Small intestine (tissue), 7 donors: Measurements from ENCODE around the gene MTA3. TPM values are rescaled to one million over a fixed set of nuclear protein-coding genes. Genes with fewer than 3 reads are reported as not detected.
"Not testable (repeated sequence)": the region's sequence is repeated elsewhere in the genome, so short reads cannot be mapped to it uniquely, and the experiment has no call there.

Experiments
- DNase-seq, 2 donors: peaks; one replicate each; pipeline versions ENCODE4 v3.0.0 to v3.0.0-alpha.2; 2013
- FAIRE-seq: peaks from 2 replicates; lab custom pipeline; 2012; peaks lifted over from hg19 to GRCh38; lab: Jason Lieb, UNC
- H3K27ac ChIP-seq, 3 donors: one replicate each; pipeline ENCODE4 v1.5.1; 2013; ENCODE audit warnings: low read length in 2 of 3, mild to moderate bottlenecking in 2 of 3, control low read depth in 1 of 3, inconsistent platforms in 1 of 3, low read depth in 1 of 3, moderate library complexity in 1 of 3
- H3K27me3 ChIP-seq, 3 donors: one replicate each; pipeline ENCODE4 v1.6.1; 2013; ENCODE audit warnings: low read length in 3 of 3, inconsistent platforms in 1 of 3; ENCODE audit not compliant: control insufficient read depth in 3 of 3, insufficient read depth in 3 of 3
- H3K36me3 ChIP-seq, 3 donors: one replicate each; pipeline ENCODE4 v1.6.1; 2013; ENCODE audit warnings: low read length in 3 of 3, inconsistent platforms in 1 of 3, low read depth in 1 of 3, mild to moderate bottlenecking in 1 of 3, moderate library complexity in 1 of 3; ENCODE audit not compliant: control insufficient read depth in 3 of 3, insufficient read depth in 2 of 3
- H3K4me1 ChIP-seq, 3 donors: one replicate each; pipeline ENCODE4 v1.6.1; 2013; ENCODE audit warnings: low read length in 2 of 3, inconsistent platforms in 1 of 3, low read depth in 1 of 3, mild to moderate bottlenecking in 1 of 3, moderate library complexity in 1 of 3; ENCODE audit not compliant: control insufficient read depth in 3 of 3, insufficient read depth in 2 of 3
- H3K4me3 ChIP-seq, 3 donors: one replicate each; pipeline ENCODE4 v1.5.1; 2013; ENCODE audit warnings: low read length in 3 of 3, control low read depth in 1 of 3, inconsistent platforms in 1 of 3, low read depth in 1 of 3, mild to moderate bottlenecking in 1 of 3, moderate library complexity in 1 of 3
- H3K9me3 ChIP-seq, 2 donors: one replicate each; pipeline ENCODE4 v1.6.1; 2013; ENCODE audit warnings: low read depth in 1 of 2, low read length in 1 of 2; ENCODE audit not compliant: control insufficient read depth in 2 of 2, insufficient read depth in 1 of 2
- WGBS, 3 donors: extraction: QIAGEN DNeasy Blood & Tissue Kit; methylation state at CpG; one replicate each; pipeline ENCODE4 v1.1.7; 2013; 5-methylcytosine and 5-hydroxymethylcytosine counted together
- polyA plus RNA-seq, 4 donors: library from polyadenylated mRNA; stranded (reverse) in 3 of 4; unstranded in 1 of 4; fragments of 200-250 nt in 3 of 4; fragments of 120-200 nt in 1 of 4; gene quantifications; one replicate each; pipeline versions ENCODE4 v1.2.1 to v1.2.3, GENCODE V29; 2013
- donor health status: healthy with polysubstance abuse.
- donor health status: control.
- donor health status: control.
- donor health status: Bipolar disorder and iron deficiency.
- donor health status: healthy.

Gene MTA3
- polyA plus RNA-seq, 4 donors, result 16.6 to 41.1 (median 27.3) TPM

GRCh38 chr2:42621626-42622025 lies 53.2 kb downstream of the MTA3 start:
- not testable (repeated sequence) for H3K27ac ChIP-seq, H3K27me3 ChIP-seq, DNase-seq, FAIRE-seq, H3K4me3 ChIP-seq, H3K4me1 ChIP-seq, H3K9me3 ChIP-seq
- H3K36me3 ChIP-seq, result peaks cover 0 to 20% (median 7%) of the 10 kb centered on the region in 3 donors
- WGBS, 3 donors, result 94 to 100% (median 97%) methylated on average over 9 to 21 of the region's 26 CpGs

GRCh38 chr2:42622943-42623676 lies 54.7 kb downstream of the MTA3 start:
- WGBS, 3 donors, result 75 to 90% (median 88%) methylated on average over 5 of the region's 5 CpGs
- no peak for FAIRE-seq
- H3K4me1 ChIP-seq, result no peaks in the 10 kb centered on the region
- no peak for DNase-seq
- H3K36me3 ChIP-seq, result peaks cover 0 to 17% (median 5%) of the 10 kb centered on the region in 3 donors
- H3K4me3 ChIP-seq, result no peak overlapping the region
- H3K9me3 ChIP-seq, result peaks cover 0 to 5% of the 10 kb centered on the region in 2 donors
- no peak overlapping the region for H3K27ac ChIP-seq
- no peaks in the 10 kb centered on the region for H3K27me3 ChIP-seq

- no peak overlapping the region for H3K4me3 ChIP-seq
- no peaks in the 10 kb centered on the region for H3K4me1 ChIP-seq
- FAIRE-seq (no peak), DNase-seq (no peak)
- H3K27me3 ChIP-seq, result no peaks in the 10 kb centered on the region
- peaks cover 0 to 5% of the 10 kb centered on the region in 2 donors for H3K9me3 ChIP-seq
- peaks cover 0 to 15% (median 5%) of the 10 kb centered on the region in 3 donors for H3K36me3 ChIP-seq
- H3K27ac ChIP-seq, result no peak overlapping the region
- 98% methylated on average over 2 of the region's 2 CpGs for WGBS, 3 donors
Observed at GRCh38 chr2:42624047-42624446, 55.6 kb downstream of the MTA3 start.

- H3K4me1 ChIP-seq, H3K9me3 ChIP-seq, FAIRE-seq, DNase-seq, H3K27me3 ChIP-seq, H3K4me3 ChIP-seq, H3K27ac ChIP-seq: not testable (repeated sequence)
- WGBS, 3 donors, result 96 to 100% (median 97%) methylated on average over 10 of the region's 10 CpGs
- H3K36me3 ChIP-seq, result peaks cover 0 to 16% (median 0%) of the 10 kb centered on the region in 3 donors
Observed at GRCh38 chr2:42628024-42628423, 59.6 kb downstream of the MTA3 start.

- Histone ChIP-seq H3K27ac (no peak overlapping the region), H3K36me3 (peaks cover 0 to 9% (median 2%) of the 10 kb centered on the region in 3 donors), H3K9me3 (no peaks in the 10 kb centered on the region), H3K4me1 (no peaks in the 10 kb centered on the region), H3K27me3 (no peaks in the 10 kb centered on the region), H3K4me3 (no peak overlapping the region)
- 93 to 95% (median 94%) methylated on average over 6 of the region's 6 CpGs for WGBS, 3 donors
- DNase-seq (no peak), FAIRE-seq (no peak)
Observed at GRCh38 chr2:42636934-42637333, 68.5 kb downstream of the MTA3 start.

- no peak for FAIRE-seq
Observed at GRCh38 chr2:42638080-42638784, 69.8 kb downstream of the MTA3 start.

GRCh38 chr2:42639340-42640077 lies 71.1 kb downstream of the MTA3 start:
- 42 to 55% (median 44%) methylated on average over 5 of the region's 5 CpGs for WGBS, 3 donors
- H3K36me3 ChIP-seq, result peaks cover 0 to 9% (median 2%) of the 10 kb centered on the region in 3 donors
- H3K4me3 ChIP-seq, result peak overlapping the region in 1 of 3 donors; percentile 9
- H3K4me1 ChIP-seq, result peaks cover 0 to 3% (median 0%) of the 10 kb centered on the region in 3 donors
- FAIRE-seq (peak; percentile 10), DNase-seq (no peak)
- peak overlapping the region in 1 of 3 donors; percentile 59 for H3K27ac ChIP-seq
- H3K27me3 ChIP-seq, result no peaks in the 10 kb centered on the region
- no peaks in the 10 kb centered on the region for H3K9me3 ChIP-seq

More at GRCh38 chr2:42638080-42638784, 69.8 kb downstream of the MTA3 start:
- Histone ChIP-seq H3K27me3 (no peaks in the 10 kb centered on the region), H3K9me3 (no peaks in the 10 kb centered on the region), H3K4me1 (no peaks in the 10 kb centered on the region), H3K4me3 (no peak overlapping the region), H3K36me3 (peaks cover 0 to 9% (median 2%) of the 10 kb centered on the region in 3 donors), H3K27ac (no peak overlapping the region)
- WGBS, 3 donors, result 91 to 96% (median 95%) methylated on average over 7 of the region's 7 CpGs
- no peak for DNase-seq

- Histone ChIP-seq H3K9me3 (no peaks in the 10 kb centered on the region), H3K4me3 (no peak overlapping the region), H3K36me3 (peaks cover 0 to 11% (median 2%) of the 10 kb centered on the region in 3 donors), H3K27me3 (no peaks in the 10 kb centered on the region), H3K4me1 (peaks cover 0 to 4% (median 0%) of the 10 kb centered on the region in 3 donors), H3K27ac (peak overlapping the region in 1 of 3 donors; percentile 59)
- no peak for DNase-seq
- FAIRE-seq, result peak; percentile 26
- WGBS, 3 donors, result 94 to 96% (median 95%) methylated on average over 1 of the region's 1 CpG
Observed at GRCh38 chr2:42640261-42640660, 71.8 kb downstream of the MTA3 start.
